Activated T-cell treated with anti-CD3 and anti-CD28 coated beads, Interleukin-2, amount 50 U/mL, for 4 hours (primary cell): Measurements from ENCODE around the gene PDCL3. TPM values are rescaled to one million over a fixed set of nuclear protein-coding genes. Genes with fewer than 3 reads are reported as not detected.

ENCODE experiments used
- ATAC-seq, 2 donors: fragments of 200-7000 bp; cut with Tn5 transposase; one replicate each; pipeline ENCODE4 v1.10.0; 2021
- DNase-seq: peaks from one replicate; pipeline ENCODE4 v3.0.0-alpha.2; 2020
- H3K27me3 Mint-ChIP-seq: one replicate; pipeline ENCODE4 v1.8.0; 2021; ENCODE audit warnings: low read depth, mixed read lengths
- H3K36me3 Mint-ChIP-seq: one replicate; pipeline ENCODE4 v1.8.0; 2022; ENCODE audit warnings: mixed read lengths; ENCODE audit not compliant: insufficient read depth
- H3K4me1 Mint-ChIP-seq: one replicate; pipeline ENCODE4 v1.8.0; 2021; ENCODE audit warnings: low read depth, mixed read lengths
- H3K4me3 Mint-ChIP-seq: one replicate; pipeline ENCODE4 v1.8.0; 2021; ENCODE audit warnings: mild to moderate bottlenecking, moderate library complexity, mixed read lengths
- H3K9me3 Mint-ChIP-seq: one replicate; pipeline ENCODE4 v1.8.0; 2021; ENCODE audit warnings: mixed read lengths
- total RNA-seq, 3 donors: library from RNA; stranded (reverse); gene quantifications; one replicate each; pipeline ENCODE4 v1.2.1, GENCODE V29; 2021

The PDCL3 gene
- total RNA-seq, 3 donors from 2014 or later: 42.1 to 43.5 (median 43.2) TPM

- DNase-seq: no peak
- Mint-ChIP-seq H3K4me1 (no peaks in the 10 kb centered on the region), H3K4me3 (no peak overlapping the region), H3K27me3 (no peaks in the 10 kb centered on the region), H3K36me3 (no peaks in the 10 kb centered on the region), H3K9me3 (no peaks in the 10 kb centered on the region)
- no peak for ATAC-seq
Measured at GRCh38 chr2:100611079-100612029, 48.6 kb downstream of the PDCL3 start.

- DNase-seq (no peak), ATAC-seq (no peak)
- Mint-ChIP-seq H3K4me3 (no peak overlapping the region), H3K27me3 (no peaks in the 10 kb centered on the region), H3K9me3 (no peaks in the 10 kb centered on the region), H3K36me3 (no peaks in the 10 kb centered on the region), H3K4me1 (no peaks in the 10 kb centered on the region)
Measured at GRCh38 chr2:100612388-100613000, 49.7 kb downstream of the PDCL3 start.

DNA sequence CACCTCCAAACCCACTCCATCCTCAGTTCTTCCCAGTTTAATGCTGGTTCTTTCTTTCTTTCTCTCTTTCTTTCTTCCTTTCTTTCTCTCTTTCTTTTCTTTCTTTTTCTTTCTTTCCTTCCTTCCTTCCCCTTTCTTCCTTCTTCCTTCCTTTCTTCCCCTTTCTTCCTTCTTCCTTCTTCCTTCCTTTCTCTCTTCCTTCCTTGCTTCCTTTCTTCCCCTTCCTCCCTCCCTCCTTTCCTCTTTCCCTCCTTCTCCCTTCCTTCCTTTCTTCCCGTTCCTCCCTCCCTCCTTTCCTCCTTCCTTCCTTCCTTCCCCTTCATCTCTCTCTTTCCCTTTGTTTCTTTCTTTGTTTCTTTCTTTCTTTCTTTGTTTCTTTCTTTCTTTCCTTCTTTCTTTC lies 50.9 kb downstream of the PDCL3 start:
- no peak overlapping the region for H3K4me3 Mint-ChIP-seq
- no peak for ATAC-seq

GRCh38 chr2:100614455-100615000 lies 51.7 kb downstream of the PDCL3 start:
- Mint-ChIP-seq H3K4me1 (no peaks in the 10 kb centered on the region), H3K27me3 (peaks cover 2% of the 10 kb centered on the region), H3K36me3 (no peaks in the 10 kb centered on the region), H3K4me3 (no peak overlapping the region), H3K9me3 (no peaks in the 10 kb centered on the region)
- DNase-seq (no peak), ATAC-seq (no peak)

More for the DNA sequence above, 50.9 kb downstream of the PDCL3 start:
- Mint-ChIP-seq H3K36me3 (no peaks in the 10 kb centered on the region), H3K4me1 (no peaks in the 10 kb centered on the region), H3K27me3 (peaks cover 2% of the 10 kb centered on the region), H3K9me3 (no peaks in the 10 kb centered on the region)
- no peak for DNase-seq

- DNase-seq (no peak), ATAC-seq (no peak)
- no peaks in the 10 kb centered on the region for H3K4me1 Mint-ChIP-seq
- peaks cover 2% of the 10 kb centered on the region for H3K27me3 Mint-ChIP-seq
- no peaks in the 10 kb centered on the region for H3K9me3 Mint-ChIP-seq
- no peaks in the 10 kb centered on the region for H3K36me3 Mint-ChIP-seq
- H3K4me3 Mint-ChIP-seq: no peak overlapping the region
Measured at GRCh38 chr2:100615471-100615870, 52.7 kb downstream of the PDCL3 start.

GRCh38 chr2:100615886-100616285 lies 53.1 kb downstream of the PDCL3 start:
- no peak overlapping the region for H3K4me3 Mint-ChIP-seq
- H3K27me3 Mint-ChIP-seq: peaks cover 2% of the 10 kb centered on the region
- no peak for ATAC-seq
- no peaks in the 10 kb centered on the region for H3K9me3 Mint-ChIP-seq
- DNase-seq: no peak
- no peaks in the 10 kb centered on the region for H3K36me3 Mint-ChIP-seq
- H3K4me1 Mint-ChIP-seq: no peaks in the 10 kb centered on the region

GRCh38 chr2:100616841-100617390 lies 54.1 kb downstream of the PDCL3 start:
- ATAC-seq (no peak), DNase-seq (no peak)
- H3K4me1 Mint-ChIP-seq: no peaks in the 10 kb centered on the region
- H3K9me3 Mint-ChIP-seq: no peaks in the 10 kb centered on the region
- no peak overlapping the region for H3K4me3 Mint-ChIP-seq
- peaks cover 2% of the 10 kb centered on the region for H3K27me3 Mint-ChIP-seq
- no peaks in the 10 kb centered on the region for H3K36me3 Mint-ChIP-seq

GRCh38 chr2:100619951-100620350 lies 57.2 kb downstream of the PDCL3 start:
- ATAC-seq (no peak), DNase-seq (no peak)
- H3K4me3 Mint-ChIP-seq: no peak overlapping the region
- H3K4me1 Mint-ChIP-seq: no peaks in the 10 kb centered on the region
- no peaks in the 10 kb centered on the region for H3K9me3 Mint-ChIP-seq
- no peaks in the 10 kb centered on the region for H3K36me3 Mint-ChIP-seq
- peaks cover 2% of the 10 kb centered on the region for H3K27me3 Mint-ChIP-seq

- DNase-seq: no peak
- H3K27me3 Mint-ChIP-seq: peaks cover 2% of the 10 kb centered on the region
- H3K36me3 Mint-ChIP-seq: no peaks in the 10 kb centered on the region
- no peak for ATAC-seq
- H3K4me3 Mint-ChIP-seq: no peak overlapping the region
- H3K9me3 Mint-ChIP-seq: no peaks in the 10 kb centered on the region
- no peaks in the 10 kb centered on the region for H3K4me1 Mint-ChIP-seq
Measured at GRCh38 chr2:100620481-100620880, 57.7 kb downstream of the PDCL3 start.

DNA sequence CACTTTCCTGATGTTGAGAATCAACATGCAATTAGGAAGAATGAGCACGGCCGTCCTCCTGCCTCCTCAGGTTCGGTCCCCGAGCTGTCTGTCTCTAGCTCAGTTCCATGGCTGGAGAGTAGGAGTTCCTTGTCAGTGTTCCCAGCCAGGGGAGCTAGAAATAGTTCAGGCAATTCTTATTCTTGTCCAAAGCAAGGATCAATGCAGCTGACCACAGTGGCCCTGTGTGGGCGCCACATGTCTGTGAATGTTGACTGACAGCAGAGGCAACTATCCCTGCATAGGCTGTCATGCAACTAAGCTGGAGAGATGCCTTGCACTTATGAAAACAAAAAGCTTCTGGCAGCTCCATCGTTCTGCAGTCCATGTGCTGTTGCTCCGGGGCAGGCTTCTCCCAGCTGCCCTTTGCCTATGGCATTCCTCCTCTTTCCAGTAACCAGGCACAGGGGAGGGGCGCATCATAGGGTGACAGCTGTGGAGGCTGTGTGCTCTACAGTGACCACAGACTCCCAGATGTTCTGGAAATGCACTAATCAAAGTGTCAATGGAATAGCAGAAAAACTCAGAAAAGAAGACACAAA lies 58.7 kb downstream of the PDCL3 start:
- Mint-ChIP-seq H3K4me1 (no peaks in the 10 kb centered on the region), H3K36me3 (no peaks in the 10 kb centered on the region), H3K9me3 (no peaks in the 10 kb centered on the region), H3K27me3 (peaks cover 2% of the 10 kb centered on the region), H3K4me3 (no peak overlapping the region)
- no peak for DNase-seq
- no peak for ATAC-seq

DNA sequence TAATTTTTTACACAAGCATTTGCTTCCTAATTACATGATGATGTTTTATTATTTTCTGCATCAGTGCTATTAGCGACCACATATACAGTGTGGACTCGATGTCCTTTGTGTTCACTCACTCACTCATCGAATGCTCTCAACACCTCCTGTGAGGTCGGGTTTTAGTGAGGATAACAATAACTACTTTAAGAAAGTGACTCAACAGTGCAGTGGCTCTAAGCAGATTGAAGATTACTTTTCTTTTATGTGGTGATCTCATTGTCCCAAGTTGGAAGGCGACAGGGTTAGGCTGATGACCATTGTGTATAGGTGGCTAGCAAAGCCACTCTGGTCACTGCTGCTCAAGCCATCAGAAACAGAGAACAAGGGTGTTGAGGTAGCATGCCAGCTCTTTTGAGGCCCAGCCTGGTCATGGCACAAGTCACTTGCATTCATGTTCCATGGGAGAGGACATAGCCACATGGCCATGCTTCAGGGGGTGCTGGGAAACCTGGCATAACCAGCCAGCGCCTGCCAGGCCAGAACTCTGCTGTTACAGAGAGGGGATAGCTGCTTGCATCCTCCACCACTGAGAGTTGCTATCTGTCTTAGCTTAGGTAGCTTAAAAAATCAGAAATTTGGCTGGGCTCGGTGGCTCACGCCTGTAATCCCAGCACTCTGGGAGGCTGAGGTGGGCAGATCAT lies 60.4 kb downstream of the PDCL3 start:
- Mint-ChIP-seq H3K4me3 (no peak overlapping the region), H3K9me3 (no peaks in the 10 kb centered on the region), H3K4me1 (peaks cover 4% of the 10 kb centered on the region), H3K27me3 (peaks cover 2% of the 10 kb centered on the region), H3K36me3 (no peaks in the 10 kb centered on the region)
- DNase-seq: no peak
- ATAC-seq: no peak

DNA sequence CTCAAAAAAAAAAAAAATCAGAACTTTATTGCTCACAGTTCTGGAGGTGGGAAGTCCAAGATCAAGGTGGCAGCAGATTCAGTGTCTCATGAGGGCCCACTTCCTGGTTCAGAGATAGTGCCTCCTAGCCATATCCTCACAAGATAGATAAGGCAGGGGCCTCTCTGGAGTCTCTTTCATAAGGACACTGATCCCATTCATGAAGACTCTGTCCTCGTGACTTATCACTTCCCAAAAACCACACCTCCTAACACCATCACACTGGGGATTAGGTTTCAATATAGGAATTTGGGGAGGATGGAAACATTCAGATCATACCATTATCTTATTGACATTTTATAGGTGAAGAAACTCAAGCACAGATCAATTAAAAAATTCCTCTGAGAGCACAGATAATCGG lies 61.1 kb downstream of the PDCL3 start:
- ATAC-seq: no peak
- H3K4me1 Mint-ChIP-seq: peaks cover 4% of the 10 kb centered on the region
- DNase-seq: no peak
- no peaks in the 10 kb centered on the region for H3K27me3 Mint-ChIP-seq
- no peaks in the 10 kb centered on the region for H3K9me3 Mint-ChIP-seq
- no peaks in the 10 kb centered on the region for H3K36me3 Mint-ChIP-seq
- no peak overlapping the region for H3K4me3 Mint-ChIP-seq

GRCh38 chr2:100624536-100624935 lies 61.7 kb downstream of the PDCL3 start:
- no peak for ATAC-seq
- DNase-seq: no peak
- H3K4me1 Mint-ChIP-seq: peaks cover 4% of the 10 kb centered on the region
- no peaks in the 10 kb centered on the region for H3K36me3 Mint-ChIP-seq
- H3K4me3 Mint-ChIP-seq: no peak overlapping the region
- no peaks in the 10 kb centered on the region for H3K9me3 Mint-ChIP-seq
- no peaks in the 10 kb centered on the region for H3K27me3 Mint-ChIP-seq

GRCh38 chr2:100625717-100626116 lies 62.9 kb downstream of the PDCL3 start:
- Mint-ChIP-seq H3K27me3 (no peaks in the 10 kb centered on the region), H3K4me1 (peaks cover 14% of the 10 kb centered on the region), H3K36me3 (no peaks in the 10 kb centered on the region), H3K4me3 (no peak overlapping the region), H3K9me3 (no peaks in the 10 kb centered on the region)
- DNase-seq (no peak), ATAC-seq (no peak)
